Islet precursor cell (in vitro differentiated cells): ENCODE measurements around the gene ATG2A.

ENCODE experiments used
- DNase-seq: peaks from one replicate; pipeline ENCODE4 v3.0.0-alpha.2; 2018

Gene ATG2A

DNA sequence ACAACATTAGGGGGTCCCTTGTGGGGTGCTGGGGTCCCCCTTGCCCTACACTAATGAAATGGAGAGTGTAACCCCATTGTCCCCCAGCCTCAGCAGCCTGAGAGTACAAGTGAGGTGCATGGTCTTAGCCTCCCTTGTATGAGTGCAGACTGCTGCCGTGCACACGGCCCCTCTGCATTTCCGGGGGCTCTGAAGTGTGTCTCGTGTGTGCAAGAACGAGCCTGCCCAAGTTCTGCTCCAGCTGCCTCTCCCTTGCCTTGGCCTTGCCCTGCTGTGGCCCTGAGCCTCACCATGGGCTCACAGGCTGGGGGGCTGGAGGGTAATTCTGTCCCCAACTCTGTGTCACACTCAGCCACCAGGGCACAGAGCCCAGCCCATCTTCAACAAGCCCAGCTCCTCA, 33.4 kb downstream of the ATG2A start:
- no peak for DNase-seq

DNA sequence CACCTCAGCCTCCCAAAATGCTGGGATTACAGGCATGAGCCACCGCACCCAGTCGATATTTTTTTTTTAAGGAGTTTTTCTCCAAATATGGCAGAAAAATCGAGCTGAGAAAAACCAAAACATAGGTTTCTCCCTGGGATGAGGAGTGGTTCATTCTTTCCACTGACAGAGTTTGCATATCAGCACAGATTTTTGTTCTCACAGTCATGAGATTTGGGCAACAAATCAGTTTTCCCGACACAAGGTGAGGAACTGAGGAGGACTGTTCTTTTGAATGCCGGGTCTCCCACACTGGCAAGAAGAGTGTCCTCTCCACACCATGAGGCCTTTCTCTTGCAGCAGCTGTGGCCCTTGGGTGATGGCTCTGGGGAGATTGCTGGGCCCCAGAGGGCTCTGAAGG, 34.8 kb downstream of the ATG2A start:
- no peak for DNase-seq

DNA sequence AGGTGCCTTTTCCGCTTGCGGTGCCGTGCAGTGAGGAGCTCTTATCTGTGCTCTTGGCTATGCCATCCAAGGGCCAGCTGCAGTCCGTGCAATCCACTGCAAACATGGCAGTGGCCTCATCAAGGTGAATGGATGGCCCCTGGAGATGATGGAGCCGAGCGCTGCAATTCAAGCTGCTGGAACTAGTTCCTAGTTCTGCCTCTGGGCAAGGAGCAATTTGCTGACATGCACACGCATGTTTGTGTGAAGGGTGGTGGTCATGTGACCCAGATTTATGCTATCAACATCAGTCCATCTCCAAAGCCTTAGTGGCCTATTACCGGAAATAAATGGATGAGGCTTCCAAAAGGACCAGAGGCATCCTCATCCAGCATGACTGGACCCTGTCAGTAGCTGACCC, 35.5 kb downstream of the ATG2A start:
- DNase-seq: no peak

DNA sequence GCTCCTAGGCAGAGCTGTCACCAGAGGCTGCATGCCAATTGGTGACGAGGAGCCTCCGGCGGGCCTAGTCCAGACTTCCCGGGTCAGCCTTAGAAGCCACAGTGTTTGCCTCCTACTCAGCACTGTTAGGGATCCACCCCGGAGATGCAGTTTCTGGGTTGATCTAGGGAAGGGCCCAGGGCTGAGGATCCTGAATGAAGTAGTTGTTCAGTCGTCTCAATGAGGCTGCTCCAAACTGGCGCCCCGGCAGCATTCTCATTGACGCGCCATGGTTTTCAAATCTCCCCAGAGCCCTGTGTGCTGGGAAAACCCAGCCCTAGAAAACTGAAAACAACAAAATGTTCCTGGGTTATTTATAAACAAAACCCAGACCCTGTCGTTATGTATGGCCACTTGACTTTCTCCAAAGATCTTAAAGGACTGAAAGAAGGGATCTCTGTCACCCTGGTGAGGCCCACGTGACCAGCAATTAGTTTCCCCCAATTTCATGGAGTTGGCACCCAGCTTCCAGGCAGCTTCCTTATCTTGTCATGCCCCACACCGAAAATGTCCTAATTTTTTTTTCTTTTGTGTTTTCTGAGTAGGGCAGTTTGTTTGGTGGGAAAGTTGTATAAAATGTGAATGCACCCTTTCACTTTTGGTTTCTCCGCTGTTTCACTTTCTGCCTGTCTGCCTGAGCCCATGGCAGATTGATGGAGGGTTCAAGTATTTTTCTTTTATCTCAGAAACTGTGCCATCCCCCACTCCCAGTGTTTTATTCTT, 36.6 kb downstream of the ATG2A start:
- no peak for DNase-seq

DNA sequence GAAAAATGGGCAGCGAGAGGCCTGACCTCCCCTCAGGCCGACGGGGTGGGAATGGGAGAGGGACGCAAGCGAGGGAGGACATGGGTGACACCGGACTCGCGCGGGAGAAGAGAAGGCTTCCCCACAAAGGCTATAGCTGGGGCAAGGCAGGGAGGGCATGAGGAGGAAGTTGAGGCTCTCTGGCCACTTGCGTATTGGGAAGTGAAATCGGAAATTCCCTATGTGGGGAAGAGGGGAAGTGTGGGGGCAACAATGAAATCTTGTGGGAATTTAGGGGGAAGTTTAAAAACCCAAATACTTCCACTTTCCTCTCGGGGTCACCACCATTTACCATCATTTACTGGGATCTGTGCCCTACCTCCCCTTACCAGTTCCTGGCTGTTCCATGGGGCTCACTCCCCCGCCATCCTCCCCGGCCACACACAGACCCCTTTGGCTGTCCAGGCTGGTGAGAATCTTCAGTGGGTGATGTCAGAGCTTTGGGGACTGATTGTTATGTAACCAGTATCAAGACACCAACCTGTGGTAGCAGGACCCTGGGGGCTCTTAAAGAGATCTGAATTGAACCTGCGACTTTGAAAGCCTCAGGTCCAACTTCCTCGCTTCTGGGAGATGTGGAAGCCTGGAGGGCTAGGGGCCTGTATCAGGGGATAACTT, 37.6 kb downstream of the ATG2A start:
- DNase-seq: no peak

DNA sequence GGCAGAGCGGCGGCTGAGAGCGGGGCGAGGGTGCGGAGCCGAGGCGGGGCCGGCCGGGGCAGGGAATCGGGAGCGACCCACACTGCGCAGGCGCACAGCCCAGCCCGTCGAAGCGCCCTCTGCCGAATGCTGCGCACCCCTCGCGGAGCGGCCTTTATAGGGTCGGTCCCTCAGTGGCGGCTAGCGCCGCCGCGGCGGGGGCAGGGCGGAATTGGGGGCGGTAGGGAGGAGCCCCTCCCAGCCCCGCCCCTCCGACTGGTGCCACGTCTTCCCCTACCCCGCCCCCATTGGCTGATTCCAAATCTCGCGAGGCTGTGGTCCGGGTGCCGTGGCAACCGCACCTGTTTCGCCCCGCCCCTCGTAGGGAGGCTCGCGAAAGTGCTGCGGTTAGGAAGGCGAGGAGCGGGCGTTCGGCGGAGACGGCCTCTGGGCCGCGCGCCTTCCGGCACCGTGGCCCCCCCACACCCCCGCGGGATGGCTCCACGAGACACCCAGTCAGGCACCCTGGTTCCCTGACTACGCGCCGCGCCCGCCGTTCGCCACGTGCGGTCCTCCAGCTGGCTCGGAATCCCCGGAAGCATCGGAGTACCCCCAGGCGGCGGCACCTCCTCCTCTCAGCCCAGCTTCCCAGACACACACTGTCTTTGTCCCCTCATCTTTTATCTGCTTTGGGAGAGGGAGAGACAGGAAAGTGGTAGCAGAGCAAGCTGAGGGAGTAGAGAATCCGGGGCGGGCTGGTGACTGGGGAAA, 38.3 kb downstream of the ATG2A start, which contains the start of gene EHD1:
Gene EHD1, minus strand, starts transcription at position 128 of the 750 bp plus-strand sequence. CDS start 157 bp downstream, outside the sequence.
- DNase-seq: peak; percentile 99

DNA sequence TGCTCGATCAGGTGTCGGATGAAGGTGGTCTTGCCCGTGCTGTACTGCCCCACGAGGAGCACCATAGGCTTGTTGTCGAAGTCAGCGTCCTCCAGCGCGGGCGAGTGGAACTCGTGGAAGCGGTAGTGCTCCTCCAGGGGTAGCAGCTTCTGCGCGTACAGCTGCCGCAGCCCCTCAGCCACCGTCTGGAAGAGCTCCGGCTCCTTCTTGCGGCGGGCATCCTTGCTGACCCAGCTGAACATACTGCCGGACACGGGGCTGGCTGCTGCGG, 38.9 kb downstream of the ATG2A start:
- no peak for DNase-seq

DNA sequence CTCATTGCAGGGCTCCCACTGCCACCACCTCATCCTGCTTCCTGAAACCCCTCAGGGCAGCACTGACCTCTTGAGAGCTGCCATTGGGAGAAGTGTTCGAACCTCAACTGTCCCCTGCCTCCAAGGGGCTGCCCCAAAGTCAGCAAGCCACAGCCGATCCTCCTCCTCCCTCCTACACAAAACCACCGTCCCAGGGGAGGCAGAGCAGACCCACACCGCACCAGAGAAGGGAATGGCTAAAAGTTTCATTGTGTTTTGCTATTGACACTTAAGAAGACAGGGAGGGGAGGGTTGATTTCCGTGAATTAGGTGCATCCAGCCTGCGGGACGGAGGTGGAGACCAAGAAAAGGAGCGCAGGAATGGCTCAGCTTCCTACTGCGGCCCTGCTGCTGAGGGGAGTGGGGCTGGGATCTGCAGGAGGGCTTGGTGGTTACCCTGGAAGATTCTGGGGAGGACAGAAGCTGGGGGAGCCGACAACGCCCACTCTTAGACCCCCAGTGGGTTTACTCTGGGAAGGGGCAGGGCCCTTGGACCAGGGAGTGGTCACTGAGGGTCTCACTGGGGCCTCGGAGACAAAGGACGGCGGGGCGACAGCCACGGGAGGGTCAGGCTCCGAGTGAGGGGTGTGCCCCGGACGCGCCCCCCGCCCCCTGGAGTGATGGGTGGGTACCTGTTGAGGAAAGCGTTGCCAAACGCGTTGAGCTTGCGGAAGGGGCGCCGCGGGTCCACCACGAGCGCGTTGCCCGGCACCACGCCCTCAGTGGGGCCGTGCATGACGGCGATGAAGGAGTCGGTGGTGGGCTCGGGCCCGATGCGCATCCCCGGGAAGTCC, 39.4 kb downstream of the ATG2A start:
- no peak for DNase-seq

DNA sequence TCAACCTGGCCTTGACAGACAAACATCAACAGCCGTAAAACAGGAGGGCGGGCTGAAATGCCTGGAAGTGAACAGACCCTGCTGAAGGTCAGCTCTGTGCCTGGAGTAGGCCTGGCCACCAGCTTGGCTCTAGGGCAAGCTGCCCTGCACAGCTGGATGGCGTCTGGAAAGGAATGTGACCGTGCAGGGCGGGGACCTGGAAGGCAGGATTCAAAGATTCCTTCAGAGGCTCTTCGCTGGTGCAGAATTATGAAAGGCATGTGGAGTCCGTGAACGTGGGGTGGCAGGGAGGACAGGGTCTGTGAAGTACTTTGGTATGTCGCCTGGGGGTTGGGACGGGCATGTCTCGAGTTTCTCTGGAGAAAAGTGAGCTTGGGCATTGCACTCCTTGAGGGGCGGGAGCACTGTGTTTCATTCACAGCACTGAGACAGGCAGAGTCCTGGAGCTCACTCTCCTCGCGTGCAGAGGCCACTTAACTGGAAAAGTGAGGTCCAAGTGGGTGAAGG, 40.1 kb downstream of the ATG2A start:
- peak; percentile 95 for DNase-seq

DNA sequence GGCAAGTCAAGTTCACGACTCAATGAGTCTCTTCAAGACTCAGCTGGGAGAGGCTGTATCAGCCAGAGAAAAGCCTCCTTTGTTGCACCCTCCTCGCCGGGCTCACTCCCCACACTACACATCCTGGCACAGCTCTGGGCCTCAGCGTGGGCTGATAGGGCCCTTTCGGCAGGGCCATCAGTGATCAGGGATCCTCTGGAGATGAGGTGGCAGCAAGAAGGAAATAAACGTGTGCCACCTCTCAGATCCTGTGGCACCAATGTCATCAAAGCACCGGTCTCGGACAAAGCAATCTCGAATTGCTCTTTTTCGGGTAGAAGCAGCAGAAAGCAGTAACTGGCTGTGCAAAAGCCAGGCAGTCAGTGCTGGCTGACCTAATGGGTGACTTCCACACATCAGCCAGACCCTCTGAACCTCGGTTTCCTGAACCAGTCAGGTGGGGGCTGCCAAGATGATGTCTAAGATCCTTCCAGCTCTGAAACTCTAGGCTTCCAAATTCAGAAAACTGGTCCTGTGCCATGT, 40.7 kb downstream of the ATG2A start:
- no peak for DNase-seq

DNA sequence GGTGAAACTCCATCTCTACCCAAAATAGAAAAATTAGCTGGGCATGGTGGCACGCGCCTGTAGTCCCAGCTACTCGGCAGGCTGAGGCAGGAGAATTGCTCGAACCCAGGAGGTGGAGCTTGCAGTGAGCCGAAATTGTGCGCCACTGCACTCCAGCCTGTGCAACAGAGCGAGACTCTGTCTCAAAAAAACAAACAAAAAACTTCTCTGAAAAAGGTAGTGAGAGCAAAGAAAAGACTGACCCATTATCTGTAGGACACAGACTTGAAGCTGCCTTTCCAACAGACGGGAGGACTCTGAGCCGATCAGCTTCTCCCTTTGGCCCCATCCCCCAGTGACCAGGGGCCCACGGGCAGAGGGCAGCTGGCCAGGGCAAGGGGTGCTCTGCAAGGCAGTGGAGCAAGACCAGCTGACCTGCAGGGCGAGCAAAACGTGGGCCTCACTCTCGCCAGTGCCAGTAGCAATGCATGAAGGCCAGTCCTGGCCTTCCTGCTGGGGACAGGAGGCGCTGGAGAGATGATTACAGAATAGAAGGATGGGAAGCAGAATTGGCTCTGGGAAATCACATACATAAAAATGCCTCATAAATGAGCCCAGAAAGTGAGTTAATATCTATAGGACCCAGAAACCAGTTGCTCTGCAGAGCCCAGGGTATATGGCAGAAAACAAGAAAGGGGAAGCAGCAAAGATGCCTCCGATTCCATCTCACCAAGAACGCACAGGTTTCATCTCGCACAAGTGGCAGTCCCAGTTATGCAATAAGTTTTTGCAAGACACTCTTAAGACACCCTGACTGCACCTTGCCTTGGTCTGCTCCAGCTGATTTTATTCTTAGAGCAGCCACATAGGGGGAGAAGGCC, 41.4 kb downstream of the ATG2A start:
- DNase-seq: no peak

DNA sequence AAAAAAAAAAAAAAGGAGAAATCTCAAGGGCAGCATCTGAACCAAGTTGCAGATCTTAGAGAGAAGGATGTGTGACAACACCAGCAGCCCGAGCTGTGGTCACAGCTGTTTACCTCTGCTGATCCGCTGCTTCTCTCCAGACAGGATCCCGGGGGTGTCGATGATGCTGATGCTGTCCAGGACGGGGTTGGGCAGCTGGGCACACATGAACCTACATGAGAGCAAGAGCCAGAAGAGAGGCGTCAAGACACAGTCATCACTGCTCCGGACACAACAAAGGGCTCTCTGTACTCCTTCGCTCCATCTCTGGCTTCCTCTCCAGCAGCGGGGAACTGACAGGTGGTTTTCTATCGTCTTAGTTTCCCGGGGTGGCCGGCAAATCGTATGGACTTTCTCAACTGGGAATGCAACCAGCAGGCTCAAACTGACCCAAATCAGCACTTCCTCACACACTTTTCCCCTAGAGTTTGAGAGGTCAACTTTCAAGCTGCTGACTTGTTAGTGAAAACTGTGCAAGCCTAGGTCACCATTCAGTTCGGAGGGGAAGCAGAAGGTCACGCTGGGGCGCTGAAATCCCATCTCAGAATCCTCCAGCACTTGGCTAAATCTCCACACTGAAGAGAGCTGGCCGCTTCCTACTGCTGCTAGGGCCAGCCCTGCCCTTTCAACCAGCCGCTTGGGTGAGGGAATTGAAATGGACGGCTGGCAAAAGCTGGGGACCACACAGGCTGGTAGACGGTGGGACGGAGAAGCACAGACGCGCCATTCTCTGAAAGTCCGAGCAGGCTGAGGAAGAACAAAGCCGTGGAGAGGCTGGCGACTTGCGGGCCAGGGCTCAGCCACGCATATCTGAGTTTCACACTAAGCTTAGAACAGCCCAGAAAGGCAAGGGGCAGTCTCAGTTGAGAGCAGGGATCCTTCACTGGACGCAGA, 42.4 kb downstream of the ATG2A start:
- peak; percentile 68 for DNase-seq

DNA sequence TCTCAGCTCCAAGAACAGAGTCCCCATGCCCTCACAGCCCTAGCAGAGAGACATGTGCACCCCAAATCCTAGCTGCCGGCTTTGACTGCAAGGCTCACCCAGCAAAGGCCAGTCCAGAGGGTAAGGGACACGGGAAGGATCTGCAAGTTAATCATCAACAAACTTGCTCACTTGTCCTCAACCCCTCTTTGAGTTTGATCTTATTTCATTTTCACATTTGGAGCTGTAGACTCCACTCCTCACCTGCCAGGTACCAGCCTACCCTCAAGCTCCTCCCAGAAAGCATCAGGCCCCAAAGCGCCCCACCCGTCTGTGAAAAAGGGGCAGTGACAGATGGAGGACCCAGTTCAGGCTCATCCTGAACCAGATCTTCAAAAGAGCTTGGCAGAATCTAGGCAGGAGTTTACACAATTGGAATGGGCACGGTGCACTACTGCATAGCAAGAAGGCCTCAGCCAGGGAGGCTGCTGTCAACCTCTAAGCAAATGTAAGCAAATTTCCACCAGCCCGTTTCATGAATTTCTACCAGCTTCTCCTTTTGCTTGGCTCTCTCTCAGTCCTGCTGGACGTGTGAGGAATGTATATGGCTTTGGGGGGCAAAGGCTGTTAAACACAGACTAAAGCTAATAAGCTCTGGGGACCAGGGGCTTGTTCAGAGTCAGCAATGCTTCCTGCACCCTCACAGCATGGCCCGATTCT, 44.1 kb downstream of the ATG2A start:
- no peak for DNase-seq

DNA sequence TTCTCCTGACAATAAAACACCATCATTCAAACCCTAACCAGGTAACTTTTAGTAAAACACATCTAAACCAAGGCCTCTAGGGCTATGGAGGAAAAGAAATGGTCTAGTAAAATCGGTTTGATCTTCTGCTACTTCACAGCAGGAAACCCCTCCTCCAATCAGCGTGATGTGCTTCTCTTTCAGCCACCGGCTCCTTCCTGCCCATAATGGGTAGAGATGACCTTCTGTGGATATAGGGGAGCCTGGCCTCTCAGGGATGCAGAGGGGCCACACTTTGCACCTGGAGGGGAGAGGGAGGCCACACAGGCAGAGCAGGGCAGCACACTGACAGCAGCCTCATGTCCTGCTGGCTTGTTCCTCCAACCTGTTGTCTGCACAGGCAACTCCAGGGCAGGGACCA, 45.5 kb downstream of the ATG2A start:
- no peak for DNase-seq

DNA sequence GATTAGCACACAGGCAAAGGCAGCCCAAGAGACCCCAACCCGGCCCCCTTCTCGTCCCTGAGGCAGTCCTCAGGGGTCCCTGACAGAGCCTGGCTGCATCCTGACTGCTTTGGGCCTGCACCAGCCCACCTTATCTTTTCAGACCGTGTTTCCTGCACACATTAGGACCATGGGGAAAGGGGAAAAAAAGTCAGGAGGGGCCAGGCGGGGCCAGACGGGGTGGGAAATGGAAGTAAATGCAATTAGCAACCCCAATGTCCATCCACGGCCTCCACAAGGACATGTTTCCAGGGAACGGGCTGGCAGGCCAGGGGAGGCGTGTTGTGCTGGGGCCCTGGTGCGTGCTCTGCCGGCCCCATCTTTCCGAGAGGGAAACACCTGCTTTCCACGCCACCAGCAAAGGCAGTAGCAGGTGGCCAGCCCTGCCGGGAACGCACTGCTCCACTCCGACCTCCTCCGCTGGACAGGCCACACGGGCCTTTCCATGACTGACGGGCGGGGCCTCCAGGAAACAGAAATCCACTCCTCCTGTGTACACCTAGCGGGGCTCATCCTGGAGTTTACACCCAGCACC, 46.0 kb downstream of the ATG2A start:
- no peak for DNase-seq

DNA sequence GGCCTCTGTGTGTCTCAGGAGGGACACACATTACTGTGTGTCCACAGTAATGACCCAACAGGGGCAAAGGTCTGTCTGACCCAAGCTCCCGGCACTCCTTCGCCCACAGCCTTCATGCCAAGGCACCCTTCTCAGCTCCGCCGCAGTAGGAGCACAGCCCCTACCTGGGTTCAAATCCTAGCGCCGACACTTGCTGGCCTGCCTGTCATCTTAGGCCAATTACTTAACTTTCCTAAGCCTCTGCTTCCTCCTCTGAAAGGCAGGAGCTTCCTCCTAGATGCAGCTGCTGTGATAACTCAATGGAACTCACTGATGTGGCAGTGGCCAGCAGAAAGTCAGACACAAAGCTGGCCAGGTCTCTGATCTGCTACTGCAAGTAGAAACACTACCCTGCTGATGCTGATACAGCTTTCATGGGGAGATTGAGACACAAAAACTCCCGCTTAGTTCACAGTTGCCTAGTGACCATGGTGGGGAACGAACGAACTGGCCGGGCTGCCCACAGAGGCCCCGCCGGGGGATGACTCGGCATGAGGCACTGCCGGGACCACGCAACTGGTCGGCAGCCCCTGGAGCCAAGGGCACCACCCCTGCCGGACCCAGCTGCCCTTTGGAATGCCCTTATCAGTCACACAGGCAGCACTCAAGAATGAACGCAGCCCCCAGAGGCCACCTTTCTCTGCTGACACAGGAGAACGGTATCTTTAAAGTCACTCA, 46.7 kb downstream of the ATG2A start:
- peak; percentile 84 for DNase-seq

DNA sequence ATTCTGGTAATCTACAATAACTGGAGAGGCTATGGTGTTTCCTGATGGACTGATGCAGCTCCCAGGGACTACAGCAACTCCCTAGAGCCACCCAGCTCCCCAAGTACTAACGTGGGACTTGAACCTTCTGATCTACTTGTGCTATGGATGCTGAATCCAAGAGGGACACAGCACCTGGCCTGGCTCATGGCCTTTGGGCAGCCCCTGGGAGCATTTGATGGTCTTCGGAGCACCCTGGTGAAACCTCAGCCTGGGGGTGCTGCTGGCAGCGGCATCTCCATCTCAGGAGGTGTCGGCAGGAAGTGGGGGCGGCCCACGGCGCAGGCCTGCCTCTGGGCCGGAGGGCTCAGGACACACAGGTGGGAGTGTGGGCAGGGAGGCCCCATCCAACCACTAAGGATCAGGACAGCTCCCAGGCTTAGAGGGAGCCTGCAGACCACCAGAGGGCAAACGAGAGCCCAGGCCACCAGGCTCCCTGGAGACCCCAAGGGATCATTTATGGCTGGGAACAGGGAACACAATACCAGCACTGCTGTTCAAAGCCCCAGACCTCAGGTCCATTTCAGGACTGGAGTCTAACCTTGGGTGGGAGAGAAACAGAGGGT, 47.3 kb downstream of the ATG2A start:
- DNase-seq: no peak

DNA sequence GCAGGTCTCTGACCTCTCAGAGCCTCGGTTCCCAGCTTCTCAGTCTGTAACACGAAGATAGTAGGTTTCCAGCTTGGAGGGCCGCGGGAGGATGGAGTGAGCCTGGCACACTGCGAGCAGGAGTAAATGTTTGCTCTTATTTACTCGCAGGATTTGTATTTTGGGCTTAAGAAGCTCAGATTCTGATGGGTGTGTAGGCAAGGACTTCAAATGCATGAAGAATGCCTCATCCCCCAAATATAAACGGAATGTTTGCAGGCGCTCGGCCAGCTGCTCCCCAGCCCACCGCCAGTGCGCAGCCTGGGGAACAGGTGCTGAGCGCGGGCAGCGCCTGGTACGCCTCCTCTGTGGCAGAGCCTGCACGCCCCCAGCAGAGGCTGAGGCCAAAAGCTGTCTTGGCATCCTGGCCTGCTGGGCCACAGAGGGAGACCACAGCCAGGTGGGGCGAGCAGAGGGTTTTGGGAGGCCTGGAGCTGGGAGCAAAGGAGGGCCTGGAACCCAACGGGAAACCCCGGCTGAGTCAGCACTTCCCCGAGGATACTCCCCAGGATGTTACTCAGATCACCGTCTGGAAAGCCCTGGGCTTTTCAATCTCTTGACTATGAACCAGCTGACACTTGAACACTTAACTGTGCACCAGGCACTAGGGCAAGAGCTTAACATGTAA, 48.0 kb downstream of the ATG2A start:
- DNase-seq: no peak
